Osteoblast (primary cell): ENCODE results near the gene CNST. TPM values are rescaled to one million over a fixed set of nuclear protein-coding genes. Genes with fewer than 3 reads are reported as not detected.
A peak's percentile ranks its signal among the peaks of the same experiment; 100 is the strongest.

Experiments used
- DNase-seq: peaks from one replicate; pipeline ENCODE4 v3.0.0; 2011; ENCODE audit warnings: low spot score, mixed read lengths; ENCODE audit not compliant: insufficient read length; ENCODE audit errors: missing footprints
- H2AFZ ChIP-seq: 2 replicates; pipeline ENCODE4 v1.6.0; 2011; ENCODE audit warnings: mild to moderate bottlenecking, low read length
- H3K27ac ChIP-seq: 2 replicates; pipeline ENCODE4 v1.5.1; 2011; ENCODE audit warnings: mild to moderate bottlenecking, low read depth, low read length, moderate library complexity
- H3K27me3 ChIP-seq: 2 replicates; pipeline ENCODE4 v1.6.0; 2012; ENCODE audit warnings: mild to moderate bottlenecking, control low read depth, inconsistent platforms, low read length, moderate library complexity; ENCODE audit not compliant: insufficient read depth
- H3K36me3 ChIP-seq: 2 replicates; pipeline ENCODE4 v1.5.1; 2011; ENCODE audit warnings: mild to moderate bottlenecking, low read length, control low read depth, moderate library complexity; ENCODE audit not compliant: insufficient read depth
- H3K4me1 ChIP-seq: 2 replicates; pipeline ENCODE4 v1.5.1; 2011; ENCODE audit warnings: mild to moderate bottlenecking, low read length, control low read depth, moderate library complexity; ENCODE audit not compliant: insufficient read depth
- H3K4me2 ChIP-seq: 2 replicates; pipeline ENCODE4 v1.6.0; 2011; ENCODE audit warnings: mild to moderate bottlenecking, low read length; ENCODE audit not compliant: insufficient read depth
- H3K4me3 ChIP-seq: fragments of 200-600 bp; sonication (generic); 3 replicates; pipeline ENCODE4 v1.5.1; 2012; ENCODE audit warnings: mild to moderate bottlenecking, low read length, inconsistent platforms; ENCODE audit not compliant: insufficient read depth
- H3K79me2 ChIP-seq: 2 replicates; pipeline ENCODE4 v1.6.0; 2012; ENCODE audit warnings: mild to moderate bottlenecking, low read length, control low read depth, inconsistent platforms; ENCODE audit not compliant: insufficient read depth
- H3K9me3 ChIP-seq: 2 replicates; pipeline ENCODE4 v1.5.1; 2011; ENCODE audit warnings: low read depth, low read length, control low read depth
- H4K20me1 ChIP-seq: 2 replicates; pipeline ENCODE4 v1.6.0; 2012; ENCODE audit warnings: mild to moderate bottlenecking, low read length, control low read depth; ENCODE audit not compliant: insufficient read depth
- total RNA-seq: library from RNA; depleted of rRNA; stranded (reverse); fragments of >200 nt; gene quantifications from 2 replicates; pipeline ENCODE4 v1.2.3, GENCODE V29; 2012
- TF ChIP-seq, protein P1 (sequence below): IDR thresholded peaks from 2 replicates; pipeline ENCODE4 v1.5.1; 2011; ENCODE audit warnings: mild to moderate bottlenecking, low read depth, low read length, moderate library complexity; ENCODE audit errors: extremely low read depth

Gene CNST
- total RNA-seq, 1 donor, result 25.7 TPM

DNA sequence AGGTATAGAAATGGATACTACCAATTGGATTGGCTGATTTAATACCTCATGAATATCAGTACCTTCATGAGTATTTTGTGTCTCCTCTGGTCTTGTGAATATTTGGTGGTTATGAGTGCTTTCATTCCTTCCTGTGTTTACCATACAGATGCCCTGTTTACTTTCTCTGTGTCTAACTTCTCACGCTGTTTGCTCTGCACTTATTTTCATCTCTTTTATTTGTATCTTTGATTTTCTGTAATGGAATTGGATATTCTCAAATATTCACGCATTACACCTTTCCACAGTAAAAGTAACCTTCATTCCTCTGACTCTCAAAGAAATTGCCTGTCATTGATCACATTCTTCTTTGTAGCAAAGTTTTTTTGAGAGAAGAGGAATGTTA is 16.8 kb downstream of the CNST start:
- peaks cover 81% of the 10 kb centered on the region for H3K79me2 ChIP-seq
- no peak overlapping the region for H2AFZ ChIP-seq
- TF ChIP-seq, protein P1, sequence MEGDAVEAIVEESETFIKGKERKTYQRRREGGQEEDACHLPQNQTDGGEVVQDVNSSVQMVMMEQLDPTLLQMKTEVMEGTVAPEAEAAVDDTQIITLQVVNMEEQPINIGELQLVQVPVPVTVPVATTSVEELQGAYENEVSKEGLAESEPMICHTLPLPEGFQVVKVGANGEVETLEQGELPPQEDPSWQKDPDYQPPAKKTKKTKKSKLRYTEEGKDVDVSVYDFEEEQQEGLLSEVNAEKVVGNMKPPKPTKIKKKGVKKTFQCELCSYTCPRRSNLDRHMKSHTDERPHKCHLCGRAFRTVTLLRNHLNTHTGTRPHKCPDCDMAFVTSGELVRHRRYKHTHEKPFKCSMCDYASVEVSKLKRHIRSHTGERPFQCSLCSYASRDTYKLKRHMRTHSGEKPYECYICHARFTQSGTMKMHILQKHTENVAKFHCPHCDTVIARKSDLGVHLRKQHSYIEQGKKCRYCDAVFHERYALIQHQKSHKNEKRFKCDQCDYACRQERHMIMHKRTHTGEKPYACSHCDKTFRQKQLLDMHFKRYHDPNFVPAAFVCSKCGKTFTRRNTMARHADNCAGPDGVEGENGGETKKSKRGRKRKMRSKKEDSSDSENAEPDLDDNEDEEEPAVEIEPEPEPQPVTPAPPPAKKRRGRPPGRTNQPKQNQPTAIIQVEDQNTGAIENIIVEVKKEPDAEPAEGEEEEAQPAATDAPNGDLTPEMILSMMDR, result no peak
- no peak overlapping the region for H3K4me2 ChIP-seq
- DNase-seq, result no peak
- H3K4me3 ChIP-seq, result no peak overlapping the region
- H4K20me1 ChIP-seq, result no peaks in the 10 kb centered on the region
- no peak overlapping the region for H3K27ac ChIP-seq
- H3K36me3 ChIP-seq, result peaks cover 16% of the 10 kb centered on the region
- peaks cover 39% of the 10 kb centered on the region for H3K4me1 ChIP-seq
- H3K9me3 ChIP-seq, result no peaks in the 10 kb centered on the region
- H3K27me3 ChIP-seq, result no peaks in the 10 kb centered on the region

DNA sequence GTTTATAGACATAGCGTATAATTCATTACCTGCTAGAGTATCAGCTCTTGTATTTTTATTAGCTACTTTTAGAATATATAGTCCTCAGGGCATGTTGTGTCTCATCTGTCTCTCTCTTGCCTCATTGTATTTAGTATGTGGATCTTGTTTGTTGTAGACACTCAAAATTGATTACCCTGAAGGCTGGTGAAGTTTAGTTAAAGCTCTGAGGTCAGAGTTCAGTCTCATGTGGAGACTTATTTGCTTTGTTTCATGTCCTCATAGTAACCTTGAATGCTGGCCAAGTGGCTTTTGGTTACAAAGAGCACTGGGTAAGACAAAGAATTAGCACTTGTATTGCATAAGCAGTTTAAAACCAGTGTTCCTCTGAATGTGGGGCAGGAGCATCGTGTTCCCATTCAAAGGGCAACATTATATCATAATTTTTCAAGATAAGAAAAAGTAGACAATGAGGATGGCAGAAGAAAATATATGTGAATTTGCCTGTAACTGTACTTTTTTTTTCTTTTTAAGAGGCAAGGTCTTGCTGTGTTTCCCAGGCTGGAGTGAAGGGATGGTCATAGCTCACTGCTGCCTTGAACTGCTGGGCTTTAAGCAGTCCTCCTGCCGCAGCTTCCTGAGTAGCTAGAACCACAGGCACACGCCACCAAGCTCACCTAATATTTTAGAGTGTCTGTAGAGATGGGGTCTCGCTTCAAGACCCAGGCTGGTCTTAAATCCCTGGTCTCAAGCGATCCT is 17.4 kb downstream of the CNST start:
- Histone ChIP-seq H3K4me1 (peaks cover 40% of the 10 kb centered on the region), H3K27ac (no peak overlapping the region), H4K20me1 (no peaks in the 10 kb centered on the region), H3K4me3 (no peak overlapping the region), H3K36me3 (peaks cover 16% of the 10 kb centered on the region), H2AFZ (no peak overlapping the region), H3K9me3 (no peaks in the 10 kb centered on the region), H3K79me2 (peaks cover 77% of the 10 kb centered on the region), H3K4me2 (no peak overlapping the region), H3K27me3 (no peaks in the 10 kb centered on the region)
- TF ChIP-seq, protein P1, result no peak
- no peak for DNase-seq

DNA sequence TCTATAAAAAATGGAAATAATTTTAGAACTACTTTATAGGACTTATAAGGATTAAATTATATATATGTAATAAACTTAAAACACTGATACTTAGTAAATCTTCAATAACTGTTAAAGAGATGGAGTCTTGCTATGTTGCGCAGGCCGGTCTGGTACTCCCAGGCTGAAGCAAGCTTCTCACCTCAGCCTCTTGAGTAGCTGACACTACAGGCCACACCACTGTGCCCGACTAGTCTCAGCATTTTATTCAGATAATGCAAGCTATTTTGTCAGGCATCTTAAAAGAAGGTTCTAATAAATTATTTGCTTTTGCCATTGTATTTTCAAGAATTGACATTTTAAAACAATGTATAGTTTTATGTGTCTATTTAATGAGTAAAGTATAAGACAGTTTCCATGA is 20.8 kb downstream of the CNST start:
- no peak for DNase-seq
- TF ChIP-seq, protein P1, result no peak
- Histone ChIP-seq H2AFZ (no peak overlapping the region), H3K27me3 (no peaks in the 10 kb centered on the region), H3K27ac (peak overlapping the region; percentile 89), H3K79me2 (peaks cover 73% of the 10 kb centered on the region), H3K9me3 (no peaks in the 10 kb centered on the region), H3K36me3 (peaks cover 21% of the 10 kb centered on the region), H3K4me2 (peak overlapping the region; percentile 74), H3K4me3 (no peak overlapping the region), H3K4me1 (peaks cover 46% of the 10 kb centered on the region), H4K20me1 (no peaks in the 10 kb centered on the region)

DNA sequence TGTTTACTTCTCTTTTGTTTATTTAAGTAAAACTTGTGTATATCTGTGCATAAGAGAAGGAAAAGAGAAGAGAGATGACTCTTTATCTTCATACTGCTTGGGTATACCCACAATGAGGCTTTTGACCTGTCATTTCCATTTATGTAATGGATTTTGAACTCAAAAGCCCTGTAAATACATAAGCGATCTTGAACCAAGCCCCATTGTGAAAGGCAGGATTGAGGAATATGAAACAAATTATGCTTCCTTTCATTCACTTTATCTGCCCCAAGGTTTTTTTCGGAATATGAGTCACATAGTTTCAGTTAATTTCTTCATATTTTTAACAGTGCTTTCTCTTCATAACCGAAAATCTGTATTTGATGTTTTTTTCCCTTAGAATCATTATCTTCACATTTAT is 21.4 kb downstream of the CNST start:
- Histone ChIP-seq H3K79me2 (peaks cover 68% of the 10 kb centered on the region), H4K20me1 (no peaks in the 10 kb centered on the region), H2AFZ (peak overlapping the region; percentile 28), H3K4me3 (peak overlapping the region; percentile 38), H3K4me1 (peaks cover 52% of the 10 kb centered on the region), H3K9me3 (no peaks in the 10 kb centered on the region), H3K4me2 (peak overlapping the region; percentile 74), H3K27ac (peak overlapping the region; percentile 89), H3K27me3 (no peaks in the 10 kb centered on the region), H3K36me3 (peaks cover 21% of the 10 kb centered on the region)
- TF ChIP-seq, protein P1, result no peak
- DNase-seq, result peak; percentile 64
